Right lobe of liver (tissue), 6 donors: Measurements from ENCODE around the gene ALDH16A1. TPM values are rescaled to one million over a fixed set of nuclear protein-coding genes. Genes with fewer than 3 reads are reported as not detected.
"Not testable (repeated sequence)": the region's sequence is repeated elsewhere in the genome, so short reads cannot be mapped to it uniquely, and the experiment has no call there.

Experiments
- ATAC-seq, 4 donors: fragments of 200-7000 bp; cut with Tn5 transposase; one replicate each; pipeline ENCODE4 v1.9.1; 2020; ENCODE audit warnings: mild to moderate bottlenecking in 4 of 4, moderate library complexity in 4 of 4
- DNase-seq, 3 donors: peaks; one replicate each; pipeline ENCODE4 v3.0.0-alpha.2; 2020
- H3K27ac ChIP-seq, 3 donors: fragments of 200-600 bp; one replicate each; pipeline ENCODE4 v1.8.0; 2022
- H3K27me3 ChIP-seq, 2 donors: fragments of 200-600 bp; one replicate each; pipeline ENCODE4 v1.8.0; 2022
- H3K36me3 ChIP-seq, 4 donors: fragments of 200-600 bp; sonication (generic) in 1 of 4; one replicate each; pipeline versions ENCODE4 v1.5.1 to v1.8.0; 2017 to 2022; ENCODE audit warnings: control low read depth in 1 of 4
- H3K4me1 ChIP-seq, 4 donors: fragments of 200-600 bp; sonication (generic) in 1 of 4; one replicate each; pipeline versions ENCODE4 v1.5.1 to v1.8.0; 2017 to 2022; ENCODE audit warnings: control low read depth in 1 of 4
- H3K4me3 ChIP-seq, 3 donors: fragments of 200-600 bp; one replicate each; pipeline ENCODE4 v1.8.0; 2022
- H3K9me3 ChIP-seq, 4 donors: fragments of 200-600 bp; sonication (generic) in 1 of 4; one replicate each; pipeline versions ENCODE4 v1.5.1 to v1.8.0; 2017 to 2022; ENCODE audit warnings: control low read depth in 1 of 4
- CTCF ChIP-seq, 4 donors: fragments of 200-600 bp in 3 of 4; fragments of 450-650 bp in 1 of 4; IDR thresholded peaks; one replicate each; pipeline versions ENCODE4 v1.5.1 to v1.8.0; 2016 to 2022; ENCODE audit warnings: antibody characterized with exemption in 4 of 4, mild to moderate bottlenecking in 2 of 4
- POLR2A ChIP-seq: fragments of 450-650 bp; IDR thresholded peaks from one replicate; pipeline ENCODE4 v1.6.1; 2017; ENCODE audit warnings: antibody characterized with exemption, mild to moderate bottlenecking
- WGBS: methylation state at CpG from one replicate; pipeline ENCODE4 v1.1.6; 2018; ENCODE audit warnings: low coverage, low lambda C conversion rate; ENCODE audit not compliant: insufficient coverage; ENCODE audit errors: missing lambda C conversion rate; 5-methylcytosine and 5-hydroxymethylcytosine counted together
- intact Hi-C, 2 donors: fragments of 100-400 bp; cut with DNase I; formaldehyde crosslinking; loops; one replicate each; pipeline versions ENCODE4 v1.11.2 to v1.14.1; 2022
- total RNA-seq, 6 experiments: library from RNA; depleted of rRNA in 2 of 6; stranded (reverse); fragments of >200 nt in 2 of 6; fragmentation: NEBNext Ultra II Directional in 3 of 6; extraction: Animal tissue kit (Norgen Biotek cat#: 25700) in 3 of 6; gene quantifications; one replicate each; pipeline versions ENCODE4 v1.1.0 to v1.2.4, GENCODE V29; 2016 to 2023
- donor health status: DM: no; HTN: yes; CAD: no.
- donor health status: DM: no; HTN: no; CAD: no.
- donor health status: DM: no; HTN: no; CAD: no.
- donor health status: DM: no; HTN: yes; CAD: no.
- donor health status: DM: no; HTN: yes; CAD: no.

The ALDH16A1 gene
- total RNA-seq, 6 experiments from 2014 or later: 14.4 to 29.6 (median 19.8) TPM

GRCh38 chr19:49442771-49443365, 10.2 kb upstream of the ALDH16A1 start:
- Histone ChIP-seq H3K27ac (peak overlapping the region; percentile 2 to 40 (median 35)), H3K4me1 (no peaks in the 10 kb centered on the region), H3K27me3 (no peaks in the 10 kb centered on the region), H3K36me3 (peaks cover 0 to 3% (median 2%) of the 10 kb centered on the region in 4 donors), H3K4me3 (peak overlapping the region; percentile 70 to 80 (median 76)), H3K9me3 (no peaks in the 10 kb centered on the region)
- intact Hi-C loops: loop anchor here in 1 of 2 donors (2.0 kb wide), 1 partner anchor 50 kb away; no protein-coding TSS in a partner anchor
- TF ChIP-seq CTCF (IDR thresholded peaks at IDR 0.05) (no peak), POLR2A (peak; percentile 28)
- ATAC-seq: peak; percentile 71 to 83 (median 79)
- peak; percentile 95 to 97 (median 97) for DNase-seq
- WGBS: 4% methylated on average over 29 of the region's 43 CpGs

- ATAC-seq (peak; percentile 79 to 93 (median 88)), DNase-seq (peak; percentile 94)
- TF ChIP-seq CTCF (IDR thresholded peaks at IDR 0.05) (peak; percentile 73 to 83 (median 77)), POLR2A (peak; percentile 13)
- Histone ChIP-seq H3K27me3 (no peaks in the 10 kb centered on the region), H3K4me3 (peak overlapping the region; percentile 70 to 80 (median 76)), H3K36me3 (peaks cover 0 to 3% (median 2%) of the 10 kb centered on the region in 4 donors), H3K9me3 (no peaks in the 10 kb centered on the region), H3K4me1 (no peaks in the 10 kb centered on the region), H3K27ac (peak overlapping the region; percentile 2 to 40 (median 35))
- intact Hi-C loops: loop anchor here in 1 of 2 donors (2.0 kb wide), 1 partner anchor 51 kb away; no protein-coding TSS in a partner anchor
- WGBS: 0% methylated on average over 17 of the region's 47 CpGs
These were observed 9.5 kb upstream of the ALDH16A1 start for GRCh38 chr19:49443366-49444099.

GRCh38 chr19:49444100-49444700, 8.8 kb upstream of the ALDH16A1 start:
- 63% methylated on average over 4 of the region's 5 CpGs for WGBS
- H3K36me3 ChIP-seq, H3K4me3 ChIP-seq, DNase-seq, H3K9me3 ChIP-seq, intact Hi-C loops, H3K4me1 ChIP-seq, H3K27me3 ChIP-seq, ATAC-seq, H3K27ac ChIP-seq: not testable (repeated sequence)

- Histone ChIP-seq H3K36me3 (peaks cover 0 to 3% (median 2%) of the 10 kb centered on the region in 4 donors), H3K4me3 (no peak overlapping the region), H3K27ac (no peak overlapping the region), H3K27me3 (no peaks in the 10 kb centered on the region), H3K4me1 (peaks cover 0 to 8% (median 0%) of the 10 kb centered on the region in 4 donors), H3K9me3 (no peaks in the 10 kb centered on the region)
- DNase-seq (no peak), ATAC-seq (no peak)
- intact Hi-C loops: no loop called here
- WGBS: 88% methylated on average over 1 of the region's 3 CpGs
- TF ChIP-seq POLR2A: no peak
- TF ChIP-seq CTCF (IDR thresholded peaks at IDR 0.05): no peak
These were observed 7.0 kb upstream of the ALDH16A1 start for GRCh38 chr19:49445997-49446396.
